Sigmoid colon (tissue), 7 donors: Measurements from ENCODE around the gene SNX21. TPM values are rescaled to one million over a fixed set of nuclear protein-coding genes. Genes with fewer than 3 reads are reported as not detected.
"Not testable (repeated sequence)": the region's sequence is repeated elsewhere in the genome, so short reads cannot be mapped to it uniquely, and the experiment has no call there.

Experiments used
- DNase-seq: peaks from one replicate; pipeline ENCODE4 v3.0.0-alpha.2; 2019
- H3K27ac ChIP-seq, 4 donors: fragments of 200-600 bp; sonication (generic); one replicate each; pipeline ENCODE4 v1.5.1; 2016 to 2019; ENCODE audit warnings: mild to moderate bottlenecking in 1 of 4
- H3K27me3 ChIP-seq, 3 donors: fragments of 200-600 bp; sonication (generic); one replicate each; pipeline ENCODE4 v1.5.1; 2019; ENCODE audit warnings: mild to moderate bottlenecking in 1 of 3
- H3K36me3 ChIP-seq, 4 donors: fragments of 200-600 bp; sonication (generic); one replicate each; pipeline ENCODE4 v1.5.1; 2016 to 2019
- H3K4me1 ChIP-seq, 4 donors: fragments of 200-600 bp; sonication (generic); one replicate each; pipeline ENCODE4 v1.5.1; 2017 to 2019
- H3K4me3 ChIP-seq, 4 donors: fragments of 200-600 bp; sonication (generic); one replicate each; pipeline ENCODE4 v1.5.1; 2017 to 2019; ENCODE audit warnings: mild to moderate bottlenecking in 2 of 4, moderate library complexity in 1 of 4
- H3K9me3 ChIP-seq, 4 donors: fragments of 200-600 bp in 3 of 4; sonication (generic) in 3 of 4; one replicate each; pipeline versions ENCODE4 v1.5.1 to v1.6.1; 2013 to 2019
- EP300 ChIP-seq, 4 donors: sonication (generic); formaldehyde crosslinking; IDR thresholded peaks; one replicate each; pipeline ENCODE4 v1.6.1; 2017; ENCODE audit warnings: antibody characterized with exemption in 4 of 4
- POLR2A ChIP-seq, 2 donors: fragments of 450-650 bp; IDR thresholded peaks; one replicate each; pipeline ENCODE4 v1.6.1; 2016; ENCODE audit warnings: antibody characterized with exemption in 2 of 2, mild to moderate bottlenecking in 2 of 2, moderate library complexity in 2 of 2
- POLR2AphosphoS5 ChIP-seq, 4 donors: sonication (generic); formaldehyde crosslinking; IDR thresholded peaks; one replicate each; pipeline ENCODE4 v1.6.1; 2017; ENCODE audit warnings: antibody characterized with exemption in 4 of 4
- WGBS, 2 donors: extraction: QIAGEN DNeasy Blood & Tissue Kit; methylation state at CpG; one replicate each; pipeline ENCODE4 v1.1.7; 2013; 5-methylcytosine and 5-hydroxymethylcytosine counted together
- intact Hi-C: fragments of 100-400 bp; cut with DNase I; formaldehyde crosslinking; loops from one replicate; pipeline ENCODE4 v1.15.1; 2023
- polyA plus RNA-seq, 3 donors: library from polyadenylated mRNA; stranded (reverse); fragments of 200-250 nt; gene quantifications; one replicate each; pipeline ENCODE4 v1.2.3, GENCODE V29; 2013
- total RNA-seq, 4 donors: library from RNA; depleted of rRNA; stranded (reverse); fragments of >200 nt; gene quantifications; one replicate each; pipeline ENCODE4 v1.1.0, GENCODE V29; 2016
- TF ChIP-seq, protein P1 (sequence below), 4 experiments: fragments of 450-650 bp in 3 of 4; fragments of 200-600 bp in 1 of 4; IDR thresholded peaks; one replicate each; pipeline ENCODE4 v1.5.1; 2016 to 2019; ENCODE audit warnings: antibody characterized with exemption in 4 of 4, mild to moderate bottlenecking in 3 of 4, moderate library complexity in 2 of 4
- donor health status: healthy with polysubstance abuse.
- donor health status: Bipolar disorder and iron deficiency.
- donor health status: healthy.

The SNX21 gene
- total and polyA plus RNA-seq, 7 donors: 10.4 to 82.5 (median 46.7) TPM

DNA sequence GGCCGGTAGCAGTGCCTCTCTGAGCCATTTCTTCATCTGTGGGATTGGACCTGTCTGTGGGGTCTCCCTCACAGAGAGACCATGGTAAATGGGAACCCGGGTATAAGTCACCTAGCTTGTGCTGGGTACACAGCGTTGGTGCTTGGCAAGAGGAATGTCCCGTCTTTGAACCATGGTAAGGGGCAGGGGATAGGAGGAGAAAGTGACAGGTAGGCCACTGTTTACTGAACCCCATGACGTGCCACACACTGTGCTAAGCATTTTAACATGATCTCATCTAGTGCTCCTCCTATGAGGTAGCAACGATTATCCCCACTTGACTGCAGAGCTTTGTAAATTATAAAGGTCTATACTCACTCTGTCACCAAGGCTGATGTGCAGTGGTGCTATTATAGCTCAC is 5.9 kb upstream of the SNX21 start:
- Histone ChIP-seq H3K4me3 (no peak overlapping the region), H3K27ac (peak overlapping the region in 1 of 4 donors; percentile 65), H3K4me1 (peaks cover 0 to 42% (median 34%) of the 10 kb centered on the region in 4 donors), H3K9me3 (no peaks in the 10 kb centered on the region), H3K36me3 (no peaks in the 10 kb centered on the region), H3K27me3 (peaks cover 0 to 8% (median 0%) of the 10 kb centered on the region in 3 donors)
- DNase-seq: no peak
- TF ChIP-seq, protein P1, sequence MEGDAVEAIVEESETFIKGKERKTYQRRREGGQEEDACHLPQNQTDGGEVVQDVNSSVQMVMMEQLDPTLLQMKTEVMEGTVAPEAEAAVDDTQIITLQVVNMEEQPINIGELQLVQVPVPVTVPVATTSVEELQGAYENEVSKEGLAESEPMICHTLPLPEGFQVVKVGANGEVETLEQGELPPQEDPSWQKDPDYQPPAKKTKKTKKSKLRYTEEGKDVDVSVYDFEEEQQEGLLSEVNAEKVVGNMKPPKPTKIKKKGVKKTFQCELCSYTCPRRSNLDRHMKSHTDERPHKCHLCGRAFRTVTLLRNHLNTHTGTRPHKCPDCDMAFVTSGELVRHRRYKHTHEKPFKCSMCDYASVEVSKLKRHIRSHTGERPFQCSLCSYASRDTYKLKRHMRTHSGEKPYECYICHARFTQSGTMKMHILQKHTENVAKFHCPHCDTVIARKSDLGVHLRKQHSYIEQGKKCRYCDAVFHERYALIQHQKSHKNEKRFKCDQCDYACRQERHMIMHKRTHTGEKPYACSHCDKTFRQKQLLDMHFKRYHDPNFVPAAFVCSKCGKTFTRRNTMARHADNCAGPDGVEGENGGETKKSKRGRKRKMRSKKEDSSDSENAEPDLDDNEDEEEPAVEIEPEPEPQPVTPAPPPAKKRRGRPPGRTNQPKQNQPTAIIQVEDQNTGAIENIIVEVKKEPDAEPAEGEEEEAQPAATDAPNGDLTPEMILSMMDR (IDR thresholded peaks at IDR 0.05): no peak
- no peak for TF ChIP-seq EP300 (IDR thresholded peaks at IDR 0.05)
- TF ChIP-seq POLR2AphosphoS5 (IDR thresholded peaks at IDR 0.05): no peak
- no peak for TF ChIP-seq POLR2A (IDR thresholded peaks at IDR 0.05)
- WGBS, 2 donors: 76 to 87% methylated on average over 6 of the region's 6 CpGs
- intact Hi-C loops: no loop called here

- no peak for DNase-seq
- 75 to 83% methylated on average over 2 of the region's 2 CpGs for WGBS, 2 donors
- H3K9me3 ChIP-seq: no peaks in the 10 kb centered on the region
- no peak overlapping the region for H3K4me3 ChIP-seq
- TF ChIP-seq POLR2AphosphoS5 (IDR thresholded peaks at IDR 0.05) (no peak), EP300 (IDR thresholded peaks at IDR 0.05) (no peak), POLR2A (IDR thresholded peaks at IDR 0.05) (no peak)
- TF ChIP-seq, protein P1 (IDR thresholded peaks at IDR 0.05): no peak
- intact Hi-C loops: no loop called here
- no peaks in the 10 kb centered on the region for H3K36me3 ChIP-seq
- peaks cover 0 to 5% (median 0%) of the 10 kb centered on the region in 3 donors for H3K27me3 ChIP-seq
- peaks cover 0 to 41% (median 37%) of the 10 kb centered on the region in 4 donors for H3K4me1 ChIP-seq
- peak overlapping the region in 2 of 4 donors; percentile 14 to 66 for H3K27ac ChIP-seq
Measured at GRCh38 chr20:45828589-45828988, 5.0 kb upstream of the SNX21 start.

GRCh38 chr20:45829673-45830106 is 3.9 kb upstream of the SNX21 start:
- not testable (repeated sequence) for DNase-seq, H3K27me3 ChIP-seq, H3K36me3 ChIP-seq, H3K4me3 ChIP-seq, H3K9me3 ChIP-seq
- H3K4me1 ChIP-seq: peaks cover 0 to 39% (median 31%) of the 10 kb centered on the region in 4 donors
- intact Hi-C loops: loop anchor here (5.0 kb wide), 2 partner anchors 63 to 143 kb away; partner anchors contain the start of genes CTSA, NEURL2 and ZNF335
- WGBS, 2 donors: 85 to 91% methylated on average over 4 of the region's 4 CpGs
- peak overlapping the region in 1 of 4 donors; percentile 66 for H3K27ac ChIP-seq

GRCh38 chr20:45832619-45833018 is 980 bp upstream of the SNX21 start:
- no peaks in the 10 kb centered on the region for H3K9me3 ChIP-seq
- peaks cover 0 to 11% (median 0%) of the 10 kb centered on the region in 4 donors for H3K36me3 ChIP-seq
- peak overlapping the region in 2 of 4 donors; percentile 65 to 76 for H3K4me3 ChIP-seq
- TF ChIP-seq, protein P1 (IDR thresholded peaks at IDR 0.05): no peak
- no peak for TF ChIP-seq EP300 (IDR thresholded peaks at IDR 0.05)
- no peak for TF ChIP-seq POLR2AphosphoS5 (IDR thresholded peaks at IDR 0.05)
- no peak for TF ChIP-seq POLR2A (IDR thresholded peaks at IDR 0.05)
- peaks cover 0 to 46% (median 39%) of the 10 kb centered on the region in 4 donors for H3K4me1 ChIP-seq
- intact Hi-C loops: loop anchor here (5.0 kb wide), 2 partner anchors 60 to 140 kb away; partner anchors contain the start of genes CTSA, NEURL2 and ZNF335
- no peaks in the 10 kb centered on the region for H3K27me3 ChIP-seq
- WGBS, 2 donors: 83 to 87% methylated on average over 4 of the region's 4 CpGs
- no peak for DNase-seq
- peak overlapping the region; percentile 91 to 97 (median 94) for H3K27ac ChIP-seq

GRCh38 chr20:45833883-45834796 is 541 bp downstream of the SNX21 start:
- TF ChIP-seq POLR2A (IDR thresholded peaks at IDR 0.05) (peak; percentile 4 to 17), POLR2AphosphoS5 (IDR thresholded peaks at IDR 0.05) (peak; percentile 64 to 68 (median 68)), EP300 (IDR thresholded peaks at IDR 0.05) (no peak)
- Histone ChIP-seq H3K27me3 (no peaks in the 10 kb centered on the region), H3K9me3 (no peaks in the 10 kb centered on the region), H3K4me3 (peak overlapping the region; percentile 65 to 78 (median 73)), H3K4me1 (peaks cover 0 to 46% (median 39%) of the 10 kb centered on the region in 4 donors), H3K27ac (peak overlapping the region; percentile 91 to 97 (median 94)), H3K36me3 (peaks cover 0 to 20% (median 0%) of the 10 kb centered on the region in 4 donors)
- DNase-seq: peak; percentile 92
- intact Hi-C loops: loop anchor here (5.0 kb wide), 2 partner anchors 58 to 138 kb away; partner anchors contain the start of genes CTSA, NEURL2 and ZNF335
- whole genome bisulfite sequencing, 2 donors: 3 to 7% methylated on average over 71 of the region's 71 CpGs
